Nephron progenitor cell (in vitro differentiated cells): ENCODE results near the gene UBXN7.

Experiments used
- DNase-seq: peaks from one replicate; pipeline ENCODE4 v3.0.0; 2021
- H3K27ac Mint-ChIP-seq: 2 replicates; pipeline ENCODE4 v1.8.0; 2021; ENCODE audit warnings: mild to moderate bottlenecking, moderate library complexity, mixed read lengths
- H3K27me3 Mint-ChIP-seq: 2 replicates; pipeline ENCODE4 v1.8.0; 2021; ENCODE audit warnings: mild to moderate bottlenecking, low read depth, mixed read lengths; ENCODE audit not compliant: poor library complexity
- H3K36me3 Mint-ChIP-seq: 2 replicates; pipeline ENCODE4 v1.8.0; 2021; ENCODE audit warnings: low read depth, mixed read lengths
- H3K4me1 Mint-ChIP-seq: 2 replicates; pipeline ENCODE4 v1.8.0; 2021; ENCODE audit warnings: mixed read lengths
- H3K4me3 Mint-ChIP-seq: 2 replicates; pipeline ENCODE4 v1.8.0; 2021; ENCODE audit warnings: mild to moderate bottlenecking, moderate library complexity, mixed read lengths
- H3K9me3 Mint-ChIP-seq: 2 replicates; pipeline ENCODE4 v1.8.0; 2021; ENCODE audit warnings: mild to moderate bottlenecking, moderate library complexity, mixed read lengths
- CTCF ChIP-seq: fragments of 200-600 bp; sonication (generic); IDR thresholded peaks from 2 replicates; pipeline ENCODE4 v1.5.0; 2021; ENCODE audit warnings: antibody characterized with exemption

The UBXN7 gene

DNA sequence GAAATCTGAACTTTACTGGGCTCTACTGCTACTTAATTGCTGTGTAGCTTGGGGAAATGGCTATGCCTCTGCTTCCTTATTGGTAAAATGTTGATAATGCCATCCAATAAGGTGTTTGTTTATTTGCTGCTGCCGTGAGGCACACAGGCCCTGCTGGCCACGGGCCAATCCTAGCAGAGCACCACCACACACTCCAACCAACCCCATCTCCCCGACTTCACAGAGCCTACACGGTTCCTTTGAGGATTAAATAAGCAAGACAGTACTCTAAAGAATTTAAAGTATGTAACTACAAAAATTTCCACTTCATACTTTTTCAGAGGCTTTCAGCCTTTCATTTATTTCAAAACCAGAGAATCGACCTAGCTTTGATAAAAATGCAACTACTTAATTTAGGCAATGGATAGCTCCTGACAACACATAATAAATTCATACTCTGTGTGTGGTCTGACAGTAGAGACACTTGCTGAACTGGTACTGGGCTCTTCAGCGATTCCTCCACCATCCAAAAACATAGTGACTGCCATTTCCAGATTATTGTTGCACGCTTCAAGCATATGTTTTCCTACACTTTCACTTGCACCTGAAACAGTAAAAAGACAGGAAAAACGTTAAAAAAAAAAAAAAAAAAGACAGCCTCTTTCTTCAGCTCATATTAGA, 25.3 kb downstream of the UBXN7 start:
- Mint-ChIP-seq H3K4me1 (no peaks in the 10 kb centered on the region), H3K27me3 (peaks cover 3% of the 10 kb centered on the region), H3K27ac (no peak overlapping the region), H3K9me3 (peaks cover 52% of the 10 kb centered on the region), H3K4me3 (no peak overlapping the region), H3K36me3 (peaks cover 82% of the 10 kb centered on the region)
- TF ChIP-seq CTCF = no peak
- DNase-seq = no peak

GRCh38 chr3:196400331-196400730, 31.9 kb downstream of the UBXN7 start:
- Mint-ChIP-seq H3K4me3 (no peak overlapping the region), H3K27ac (no peak overlapping the region), H3K36me3 (peaks cover 78% of the 10 kb centered on the region)

DNA sequence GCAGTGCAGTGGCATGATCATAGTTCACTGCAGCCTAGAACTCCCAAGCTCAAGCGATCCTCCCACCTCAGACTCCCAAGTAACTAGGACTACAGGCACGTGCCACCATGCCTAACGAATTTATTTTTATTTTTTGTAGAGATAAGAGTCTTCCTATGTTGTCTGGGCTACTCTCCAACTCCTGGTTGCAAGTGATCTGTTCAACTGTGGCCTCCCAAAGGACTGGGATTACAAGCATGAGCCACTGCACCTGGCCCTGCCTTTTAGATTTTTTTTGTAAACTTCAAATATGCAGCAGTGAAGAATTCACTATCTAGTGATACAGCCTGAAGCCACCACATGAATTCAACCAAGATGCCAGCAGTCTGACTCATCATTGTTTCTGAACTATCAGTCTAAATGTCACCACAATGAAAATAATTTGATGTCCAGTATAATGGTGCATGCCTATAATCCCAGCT, 32.7 kb downstream of the UBXN7 start:
- no peak overlapping the region for H3K4me3 Mint-ChIP-seq
- H3K27ac Mint-ChIP-seq = no peak overlapping the region
- no peaks in the 10 kb centered on the region for H3K4me1 Mint-ChIP-seq
- no peaks in the 10 kb centered on the region for H3K9me3 Mint-ChIP-seq
- DNase-seq = no peak
- H3K36me3 Mint-ChIP-seq = peaks cover 76% of the 10 kb centered on the region
- no peak for TF ChIP-seq CTCF
- H3K27me3 Mint-ChIP-seq = no peaks in the 10 kb centered on the region

More at GRCh38 chr3:196400331-196400730, 31.9 kb downstream of the UBXN7 start:
- Mint-ChIP-seq H3K27me3 (no peaks in the 10 kb centered on the region), H3K9me3 (no peaks in the 10 kb centered on the region), H3K4me1 (no peaks in the 10 kb centered on the region)
- no peak for DNase-seq
- no peak for TF ChIP-seq CTCF

- no peak for DNase-seq
- Mint-ChIP-seq H3K4me3 (no peak overlapping the region), H3K27me3 (no peaks in the 10 kb centered on the region), H3K4me1 (no peaks in the 10 kb centered on the region), H3K9me3 (no peaks in the 10 kb centered on the region), H3K36me3 (peaks cover 75% of the 10 kb centered on the region), H3K27ac (no peak overlapping the region)
- TF ChIP-seq CTCF = no peak
Measured at GRCh38 chr3:196398782-196399181, 33.4 kb downstream of the UBXN7 start.

- no peak for TF ChIP-seq CTCF
- H3K27ac Mint-ChIP-seq = no peak overlapping the region
- no peaks in the 10 kb centered on the region for H3K9me3 Mint-ChIP-seq
- H3K27me3 Mint-ChIP-seq = no peaks in the 10 kb centered on the region
- H3K4me3 Mint-ChIP-seq = no peak overlapping the region
- no peak for DNase-seq
- peaks cover 75% of the 10 kb centered on the region for H3K36me3 Mint-ChIP-seq
- no peaks in the 10 kb centered on the region for H3K4me1 Mint-ChIP-seq
Measured at GRCh38 chr3:196397941-196398340, 34.3 kb downstream of the UBXN7 start.

GRCh38 chr3:196390116-196390515, 42.1 kb downstream of the UBXN7 start:
- H3K36me3 Mint-ChIP-seq = peaks cover 91% of the 10 kb centered on the region
- no peak for TF ChIP-seq CTCF

More at GRCh38 chr3:196390116-196390515, 42.1 kb downstream of the UBXN7 start:
- no peaks in the 10 kb centered on the region for H3K4me1 Mint-ChIP-seq
- peaks cover 52% of the 10 kb centered on the region for H3K9me3 Mint-ChIP-seq
- no peak for DNase-seq
- H3K4me3 Mint-ChIP-seq = no peak overlapping the region
- H3K27ac Mint-ChIP-seq = no peak overlapping the region
- H3K27me3 Mint-ChIP-seq = no peaks in the 10 kb centered on the region
